HG03135 (cell line): ENCODE data around the gene FGGY.

Experiments
- ATAC-seq: cut with Tn5 transposase; IDR thresholded peaks from one replicate; pipeline ENCODE4 v1.9.1; 2021; ENCODE audit warnings: mild to moderate bottlenecking, moderate library complexity; ENCODE audit not compliant: unreplicated experiment

Gene FGGY

DNA sequence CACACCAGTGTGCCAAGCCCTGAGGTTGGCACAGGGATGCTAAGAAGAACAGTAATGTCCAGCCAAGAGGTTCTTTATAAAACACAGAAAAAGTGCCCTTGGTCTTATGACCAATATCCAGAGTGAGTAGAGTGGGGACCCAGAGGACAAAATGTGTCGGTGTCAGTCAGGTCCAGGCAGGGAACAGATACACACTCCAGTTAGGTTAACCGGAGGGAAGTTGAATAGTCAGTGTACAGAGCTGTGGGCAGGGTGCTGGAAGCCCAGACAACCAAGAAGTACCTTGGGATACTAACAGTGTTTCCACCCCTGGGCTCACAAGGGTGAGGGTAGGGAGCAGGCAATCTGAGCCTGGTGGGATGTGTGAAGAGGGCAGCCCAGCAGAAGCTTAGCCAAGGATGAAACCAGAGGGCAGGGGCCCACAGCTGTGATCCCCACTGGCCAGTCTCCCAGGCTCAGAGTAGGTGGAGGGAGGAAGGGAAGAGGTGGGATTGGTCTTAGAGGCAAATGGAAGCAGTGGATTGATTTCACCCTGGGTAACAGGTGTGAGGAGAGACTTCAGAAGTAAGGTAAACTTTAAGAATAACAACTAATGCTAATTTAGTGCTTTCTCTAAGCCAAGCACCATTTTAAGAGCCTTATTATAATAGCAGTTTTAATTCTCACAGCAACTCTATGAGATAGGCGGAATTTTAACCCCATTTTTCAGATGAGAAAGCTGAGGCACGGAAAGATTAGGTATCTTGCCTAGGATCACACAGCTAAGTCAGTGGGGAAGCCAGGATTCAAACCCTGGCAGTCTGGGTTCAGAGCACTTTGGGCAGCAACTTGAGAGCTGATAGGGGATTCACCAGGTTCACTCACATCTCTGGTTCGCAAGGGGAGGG is 374.4 kb downstream of the FGGY start:
- no peak for ATAC-seq

DNA sequence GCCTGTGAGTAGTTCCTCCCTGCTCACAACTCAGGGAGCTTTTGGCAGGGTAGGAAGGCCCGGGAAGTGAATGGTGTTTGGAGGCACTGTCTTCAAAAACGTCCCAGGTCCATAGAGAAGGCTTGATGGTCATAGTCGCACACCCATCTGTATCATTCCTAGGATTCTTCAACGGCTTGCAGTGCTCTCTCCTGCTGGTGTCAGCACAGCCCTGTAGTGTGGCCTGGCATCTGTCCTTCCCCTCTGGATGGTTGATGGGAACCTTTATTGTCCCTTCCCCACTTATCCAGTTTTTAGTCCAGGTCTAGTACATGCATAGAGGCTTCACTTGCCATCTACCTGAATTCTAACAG is 375.0 kb downstream of the FGGY start:
- no peak for ATAC-seq

DNA sequence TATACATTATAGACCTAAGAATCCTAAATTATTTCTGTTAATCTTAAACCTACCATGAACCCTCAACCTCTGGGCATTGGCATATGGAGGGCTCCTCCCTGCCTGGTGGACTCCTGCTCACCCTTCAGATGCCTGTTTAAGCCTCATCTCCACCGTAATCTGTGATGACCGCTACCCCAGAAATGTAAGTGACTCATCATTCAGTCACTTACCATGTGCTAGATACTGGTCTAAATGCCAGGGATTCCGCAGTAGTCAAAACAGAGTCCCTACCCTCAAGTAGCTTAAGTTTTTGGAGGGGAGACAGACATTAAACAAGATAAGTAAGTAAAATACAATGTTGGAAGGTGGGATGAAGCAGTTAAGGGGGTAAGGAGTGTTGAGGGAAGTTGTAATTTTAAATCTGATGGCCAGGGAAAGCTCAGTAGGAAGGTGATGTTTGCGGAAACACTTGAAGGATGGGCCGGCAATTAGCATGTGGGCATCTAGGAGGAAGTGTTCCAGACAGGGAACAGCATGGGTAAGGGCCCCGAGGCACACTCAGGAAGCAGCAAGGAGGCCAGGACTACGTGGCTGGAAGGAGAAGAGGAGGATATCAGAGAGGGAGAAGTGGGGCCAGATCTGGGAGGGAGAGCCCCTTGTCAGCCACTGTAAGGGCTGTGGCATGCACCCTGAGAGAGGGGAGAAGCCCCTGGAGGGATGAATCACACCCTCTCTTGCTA is 376.1 kb downstream of the FGGY start:
- no peak for ATAC-seq

DNA sequence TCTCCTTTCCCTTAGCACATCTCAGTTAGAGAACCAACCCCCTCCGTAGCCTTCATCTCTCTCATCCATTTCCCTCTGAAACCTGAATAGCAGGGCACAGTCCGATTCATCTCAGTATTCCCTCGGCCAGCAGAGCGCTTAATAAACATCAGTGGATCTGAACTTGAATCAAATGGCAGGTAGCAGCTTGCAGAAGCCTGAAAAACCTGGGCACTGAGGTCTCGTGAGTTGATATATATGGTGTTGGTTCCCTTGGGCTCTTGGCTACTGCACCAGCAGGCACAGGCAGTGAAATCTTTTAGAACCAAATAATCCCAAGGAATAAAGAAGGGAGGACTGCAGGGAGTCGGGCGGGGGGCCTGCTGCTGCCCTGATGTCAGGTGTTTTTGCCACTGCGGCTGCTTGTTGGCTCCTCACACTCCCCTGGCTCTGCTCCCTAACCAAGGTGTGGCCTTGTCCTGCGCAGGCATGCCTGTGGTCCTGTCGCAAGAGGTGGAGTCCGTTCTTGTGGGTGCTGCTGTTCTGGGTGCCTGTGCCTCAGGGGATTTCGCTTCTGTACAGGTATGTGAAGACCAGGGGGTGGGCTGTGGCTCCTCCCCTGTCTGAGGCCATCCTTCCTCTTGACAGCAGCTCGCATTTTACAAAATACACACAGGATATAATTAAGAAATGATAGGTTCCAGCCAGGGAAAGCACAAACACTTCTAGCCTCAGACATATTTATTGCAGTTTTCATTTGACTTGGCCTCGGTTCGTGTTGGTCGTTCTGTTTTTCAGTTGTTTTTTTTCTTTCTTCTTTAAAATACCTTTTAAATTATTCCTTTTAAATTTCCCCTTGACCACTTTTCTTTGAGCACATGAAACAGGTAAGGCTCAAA is 376.9 kb downstream of the FGGY start:
- no peak for ATAC-seq

DNA sequence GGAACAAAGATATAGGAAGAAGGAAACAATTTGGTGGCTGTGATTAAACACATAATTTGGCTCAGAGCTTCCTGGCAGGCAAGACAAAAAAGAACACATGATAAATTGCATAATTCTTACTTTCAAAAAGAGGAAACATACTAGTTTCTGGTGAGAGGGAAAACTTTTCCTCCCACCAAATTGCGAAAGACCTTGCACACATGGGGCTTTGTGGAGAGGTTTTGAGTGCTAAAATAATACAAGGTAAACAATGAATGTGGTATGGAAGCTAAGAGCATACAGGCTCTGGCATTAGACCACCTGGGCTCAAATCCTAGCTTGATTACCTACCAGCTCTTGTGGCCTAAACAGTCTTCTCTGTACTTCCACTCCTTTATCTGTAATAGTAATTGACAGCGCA is 377.7 kb downstream of the FGGY start:
- no peak for ATAC-seq

DNA sequence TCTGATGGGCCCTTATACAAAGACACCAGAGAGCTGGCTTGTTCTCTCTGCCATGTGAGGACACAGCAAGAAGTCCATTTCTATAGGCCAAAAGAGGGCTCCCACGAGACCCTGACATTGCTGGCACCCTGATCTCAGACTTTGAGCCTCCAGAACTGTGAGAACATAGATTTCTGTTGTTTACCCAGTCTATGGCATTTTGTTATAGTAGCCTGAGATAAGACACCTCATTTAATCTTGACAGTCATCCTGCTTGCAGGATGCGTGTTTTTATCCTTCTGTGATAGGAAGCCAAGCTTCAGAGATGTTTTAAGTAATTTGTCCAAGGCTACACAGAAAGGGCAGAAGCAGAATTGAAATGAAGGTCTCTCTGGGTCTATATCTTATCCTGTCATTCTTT is 379.0 kb downstream of the FGGY start:
- no peak for ATAC-seq

DNA sequence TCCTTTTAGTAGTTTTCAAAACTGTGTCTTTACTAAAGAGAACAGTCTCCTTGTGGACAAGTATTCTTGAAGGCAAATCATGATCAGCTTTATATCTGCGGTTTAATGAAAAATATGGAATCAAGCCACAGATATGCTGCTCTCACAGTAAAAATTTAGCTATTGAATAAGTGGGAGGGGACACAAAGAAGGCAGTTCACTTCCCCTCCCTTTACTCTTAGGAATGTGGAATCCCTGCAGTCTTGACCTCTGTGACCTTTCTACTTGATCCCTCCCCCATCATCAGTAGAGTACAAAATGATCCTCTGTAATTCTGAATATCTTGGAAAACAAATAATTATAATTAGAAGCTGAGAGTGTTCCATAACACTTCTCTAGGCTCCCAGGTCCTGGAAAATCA is 381.1 kb downstream of the FGGY start:
- no peak for ATAC-seq

DNA sequence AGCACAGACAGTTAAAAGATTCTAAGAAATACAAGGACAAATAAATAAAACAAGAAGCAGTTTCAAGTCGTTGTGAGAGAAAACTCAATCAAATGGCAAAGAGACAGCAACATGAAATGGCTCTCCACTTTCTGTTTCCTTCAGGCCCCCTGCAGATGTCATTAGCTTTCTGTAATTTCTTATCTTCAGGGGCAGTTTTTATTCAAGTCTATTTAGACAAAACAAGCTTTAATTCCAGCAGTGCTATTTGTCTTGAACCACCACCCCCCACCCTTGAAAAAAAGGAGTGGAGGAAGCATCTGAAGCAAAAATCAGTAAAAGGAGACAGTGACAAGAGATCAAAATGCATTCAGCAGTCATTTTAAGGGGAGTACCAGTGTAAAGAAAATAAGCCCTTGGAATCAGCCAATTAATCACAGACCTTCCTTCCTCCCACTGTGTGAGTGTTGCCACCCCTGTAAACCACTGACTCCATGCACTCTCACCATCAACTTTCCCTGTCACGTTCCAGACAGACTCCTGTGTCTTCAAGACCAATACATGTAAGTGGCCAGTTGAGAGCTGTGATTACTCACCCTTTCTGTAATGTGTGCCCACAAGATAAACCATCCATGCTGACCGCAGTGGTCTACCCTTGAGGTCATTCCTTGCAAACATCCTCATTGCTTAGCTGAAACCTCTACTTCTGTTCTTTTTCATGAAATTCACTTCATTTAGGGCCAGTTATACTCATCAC is 381.8 kb downstream of the FGGY start:
- ATAC-seq, result no peak

DNA sequence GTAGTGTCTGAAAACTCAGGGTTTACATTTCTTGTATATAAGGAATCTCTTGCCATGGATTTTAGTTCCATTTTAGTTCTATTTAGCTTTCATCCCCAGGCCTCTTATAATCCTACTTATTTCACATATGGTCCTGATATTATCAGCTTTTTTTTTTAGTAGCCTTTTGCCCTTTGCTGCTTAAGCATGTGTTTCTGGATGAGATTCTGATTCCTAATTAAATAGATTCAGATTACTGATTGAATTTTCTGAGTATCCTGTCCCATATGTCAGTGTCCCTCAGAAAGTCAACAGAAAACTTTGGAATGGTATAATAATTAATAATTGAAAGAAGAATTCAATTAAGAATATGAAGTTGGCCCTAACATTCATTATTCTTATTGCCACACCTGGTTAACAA is 383.1 kb downstream of the FGGY start:
- ATAC-seq, result no peak

DNA sequence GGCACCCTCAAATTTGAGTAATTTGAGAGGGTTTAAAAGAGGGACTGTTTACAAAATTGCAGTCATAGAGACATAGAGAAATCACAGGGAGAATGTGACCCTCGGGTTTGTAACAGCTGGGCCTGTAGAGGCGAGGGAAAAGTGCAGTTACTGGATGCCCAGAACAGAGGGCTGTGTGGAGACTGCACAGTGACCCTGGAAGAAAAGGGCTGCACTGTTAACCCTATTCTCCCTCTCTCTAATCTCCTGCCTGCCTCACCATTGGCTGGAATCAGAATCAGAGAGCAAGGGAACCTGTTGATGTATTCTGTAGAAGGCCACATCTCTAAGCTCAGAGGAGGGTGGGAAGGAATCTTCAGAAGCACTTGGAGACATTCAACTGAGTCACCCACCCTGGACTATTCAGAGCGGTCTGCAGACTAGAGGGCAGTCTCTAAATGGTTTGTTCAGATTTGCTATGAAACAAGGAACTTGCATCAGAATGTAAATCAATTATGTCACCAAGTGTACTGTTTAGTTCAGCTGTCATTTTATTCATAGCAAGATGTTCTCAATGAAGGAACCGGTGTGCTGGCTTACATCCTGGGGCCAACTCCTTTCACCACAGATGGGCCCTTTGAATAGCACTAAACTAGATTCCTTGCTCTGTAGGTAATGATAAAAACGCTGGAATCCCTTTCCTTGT is 385.6 kb downstream of the FGGY start:
- ATAC-seq, result no peak

DNA sequence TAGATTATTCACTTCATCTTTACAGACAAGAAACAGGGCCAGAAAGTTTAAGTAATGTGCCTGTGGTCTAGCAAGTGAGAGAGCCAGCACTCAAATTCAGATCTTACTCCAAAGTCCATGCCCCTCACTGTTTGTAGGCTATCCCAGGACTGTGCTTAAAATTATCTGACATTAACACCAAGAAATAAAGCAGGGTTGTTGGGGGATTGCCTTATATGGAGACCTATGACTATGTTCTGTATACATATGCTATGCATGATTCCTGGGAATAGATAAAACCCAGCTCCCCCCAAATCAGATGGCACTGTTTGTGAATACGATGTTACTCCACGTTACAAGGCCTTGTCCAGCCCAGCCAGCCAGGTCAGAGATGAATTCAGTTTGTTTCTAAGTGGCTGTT is 386.3 kb downstream of the FGGY start:
- no peak for ATAC-seq

DNA sequence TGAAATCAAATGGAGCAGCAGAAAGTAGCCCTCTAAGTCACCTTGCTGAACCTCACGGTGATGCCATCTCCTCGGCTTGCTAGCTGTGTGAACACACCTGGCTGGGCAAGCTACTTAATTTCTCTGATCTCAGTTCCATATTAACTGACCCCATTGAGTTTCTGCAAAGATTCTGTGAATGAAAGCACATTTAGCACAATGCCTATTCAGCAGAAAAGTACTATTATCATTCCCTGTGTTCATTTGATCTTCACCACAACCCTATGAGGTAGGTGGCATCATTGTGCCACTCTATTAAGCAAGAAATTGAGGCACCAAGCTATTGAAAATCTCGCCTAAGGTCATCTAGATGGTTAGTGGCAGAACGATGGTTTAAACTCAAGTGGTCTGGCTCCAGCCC is 387.8 kb downstream of the FGGY start:
- ATAC-seq, result no peak

DNA sequence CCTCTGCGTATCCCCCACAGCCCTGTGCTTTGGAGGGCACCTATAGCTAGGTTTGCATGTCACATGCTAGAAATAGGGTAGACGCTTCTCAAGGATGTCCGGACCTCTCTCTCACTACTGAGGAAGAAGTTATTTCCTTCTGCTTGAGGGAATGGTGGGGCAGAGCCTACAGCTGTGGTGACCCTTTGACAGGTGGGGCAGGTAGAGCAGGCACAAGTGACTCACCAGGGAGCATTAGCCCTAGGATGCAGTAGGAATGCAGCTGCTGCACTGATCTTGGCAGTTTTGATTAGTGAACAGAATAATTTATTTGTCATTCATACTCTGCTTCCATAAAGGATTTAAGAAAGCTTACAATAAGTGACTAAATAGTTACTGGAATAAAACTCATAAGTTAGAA is 388.2 kb downstream of the FGGY start:
- ATAC-seq, result no peak

DNA sequence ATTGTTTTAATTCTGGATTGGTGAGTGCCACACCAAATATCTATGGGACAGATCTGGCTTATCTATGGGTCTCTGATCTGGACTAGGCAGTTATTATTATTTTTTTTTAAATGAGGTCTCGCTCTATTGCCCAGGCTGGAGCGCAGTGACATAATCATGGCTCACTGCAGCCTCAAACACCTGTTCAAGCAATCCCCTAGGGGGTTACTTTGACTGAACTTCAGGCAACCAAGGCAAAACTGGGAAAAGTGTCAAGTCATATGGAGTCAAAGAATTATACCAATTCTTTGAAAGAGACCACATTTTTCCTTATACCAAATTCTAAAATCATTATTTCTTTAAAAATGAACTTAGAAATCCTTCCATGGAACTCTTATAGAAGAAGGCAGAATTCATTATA is 388.8 kb downstream of the FGGY start:
- ATAC-seq, result no peak

DNA sequence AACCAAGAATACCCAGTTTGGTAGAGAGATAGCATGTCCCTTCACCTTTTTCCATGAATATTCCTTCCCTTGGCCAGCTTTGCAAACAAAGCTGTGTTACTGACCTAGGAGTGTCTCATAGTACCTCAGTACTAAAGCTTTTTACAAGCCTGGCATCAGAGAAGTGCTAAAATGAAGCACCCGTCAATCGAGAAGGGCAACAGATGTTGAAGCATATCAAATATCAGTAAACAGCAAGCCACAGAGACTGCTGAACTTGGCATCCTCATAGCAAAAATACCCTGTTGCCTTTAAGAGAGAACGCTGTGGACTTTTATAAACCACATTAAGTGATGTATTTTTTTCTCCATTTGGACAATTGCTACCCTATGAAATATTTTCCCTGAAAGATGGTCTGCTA is 389.3 kb downstream of the FGGY start:
- ATAC-seq, result no peak

DNA sequence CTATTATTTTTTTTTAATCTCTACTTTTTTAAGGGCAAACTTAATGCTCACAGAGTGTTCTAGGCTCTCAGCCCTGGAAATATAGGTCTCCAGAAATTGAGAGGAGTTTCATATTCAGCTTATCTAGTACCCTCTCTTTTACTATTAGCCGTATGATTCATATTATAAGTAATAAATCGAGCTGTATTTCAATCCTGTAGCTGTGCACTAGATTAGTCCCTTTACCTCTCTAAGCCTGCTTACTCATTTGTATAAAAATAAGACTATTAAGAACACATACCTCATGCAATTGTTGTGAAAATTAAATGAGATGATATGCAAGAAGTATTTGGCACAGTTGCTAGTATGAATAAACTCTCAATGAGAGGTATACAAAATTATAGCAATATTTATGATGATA is 389.7 kb downstream of the FGGY start:
- ATAC-seq, result no peak

DNA sequence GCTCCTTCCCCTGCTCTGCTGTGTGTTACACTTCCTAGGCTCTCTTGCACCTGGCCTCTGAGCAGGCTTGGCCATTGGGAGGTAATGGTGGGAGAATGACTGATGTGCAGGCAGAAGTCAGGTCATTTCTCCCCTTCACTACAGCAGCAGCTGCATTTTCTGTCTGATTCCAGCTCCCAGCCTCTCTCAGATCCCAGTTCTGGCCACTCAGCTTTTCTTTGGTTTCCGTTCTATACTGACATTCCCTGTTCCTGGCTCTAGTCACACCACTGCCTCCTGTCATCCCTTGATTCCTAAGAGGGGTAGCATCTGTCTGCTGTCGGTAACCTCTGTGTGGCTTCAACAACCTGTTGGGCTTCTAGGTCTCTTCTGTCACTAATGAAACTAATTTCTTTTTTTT is 390.2 kb downstream of the FGGY start:
- ATAC-seq, result no peak

DNA sequence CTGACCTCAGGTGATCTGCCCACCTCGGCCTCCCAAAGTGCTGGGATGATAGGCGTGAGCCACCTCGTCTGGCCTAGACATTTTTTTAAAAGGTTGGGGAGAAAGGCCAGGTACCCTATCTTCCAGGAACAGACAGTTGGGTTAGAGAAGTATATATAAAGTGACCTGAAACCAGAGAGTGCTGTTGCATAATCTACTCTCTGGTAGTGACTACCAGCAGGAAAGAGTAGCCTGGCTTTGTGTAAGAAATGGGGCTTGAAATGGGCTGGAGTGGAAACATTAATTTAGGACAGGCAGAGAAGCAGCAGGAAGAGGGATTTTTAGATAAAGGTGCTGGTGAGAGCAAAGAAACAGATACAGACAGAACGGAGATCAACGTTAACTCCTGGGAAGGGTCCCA is 392.1 kb downstream of the FGGY start:
- no peak for ATAC-seq

DNA sequence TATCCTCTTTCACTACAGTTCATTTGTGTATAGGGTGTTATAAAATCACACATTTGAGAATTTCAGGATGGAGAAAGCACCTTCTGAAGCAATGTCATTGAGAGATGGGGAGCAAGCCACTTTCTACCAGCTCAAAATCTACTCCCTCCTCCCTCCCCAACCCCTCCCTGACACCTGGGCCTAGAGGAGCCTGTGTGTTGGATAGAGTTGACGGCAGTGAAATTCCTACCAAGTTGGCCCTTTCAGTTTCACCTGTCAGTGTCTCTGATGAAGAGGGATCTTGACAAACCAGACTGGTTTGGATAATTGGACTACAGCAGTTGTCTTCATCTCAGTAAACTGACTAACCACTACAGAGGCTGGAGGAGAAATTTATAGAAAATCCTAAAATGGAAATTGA is 392.8 kb downstream of the FGGY start:
- ATAC-seq, result no peak

DNA sequence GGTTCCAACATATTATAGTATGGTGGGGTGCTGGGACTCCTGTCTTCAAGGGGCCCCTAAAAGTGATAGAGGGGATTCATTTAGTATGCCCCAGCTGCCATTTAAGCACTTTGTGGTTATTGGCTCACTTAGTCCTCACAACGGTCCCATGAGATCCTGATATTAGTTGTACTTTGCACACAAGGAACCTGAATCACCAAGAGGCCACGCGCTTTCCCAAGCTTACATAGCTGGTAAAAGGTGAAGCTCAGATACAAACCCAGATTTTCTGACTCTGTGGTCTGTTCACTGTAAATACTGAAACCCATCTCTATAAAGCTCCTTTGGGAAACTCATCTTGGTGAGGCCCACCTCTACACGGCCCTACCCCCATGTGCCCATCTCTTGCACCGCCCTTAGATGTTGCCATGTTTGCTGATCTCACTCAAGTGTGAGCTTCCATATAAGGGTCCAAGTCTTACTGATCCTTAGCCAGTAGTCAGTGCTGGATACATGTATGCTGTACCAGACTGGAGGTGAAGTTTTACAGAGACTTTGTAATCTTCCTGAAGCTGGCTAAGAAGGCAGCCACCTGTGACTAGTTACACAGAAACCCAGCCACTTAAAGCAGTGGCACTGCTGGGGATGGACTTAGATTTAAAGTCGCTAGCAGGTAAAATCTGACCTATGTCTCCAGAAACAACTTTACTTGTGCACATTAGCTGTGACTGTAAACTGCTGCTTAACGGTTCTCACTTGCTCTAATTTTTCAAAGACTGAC is 393.5 kb downstream of the FGGY start:
- no peak for ATAC-seq
